ENCODE results near the gene ERC1. TPM values are rescaled to one million over a fixed set of nuclear protein-coding genes. Genes with fewer than 3 reads are reported as not detected.

The ERC1 gene
- total RNA-seq, 2 experiments from 2014 or later, result 24.7 to 31.9 TPM

DNA sequence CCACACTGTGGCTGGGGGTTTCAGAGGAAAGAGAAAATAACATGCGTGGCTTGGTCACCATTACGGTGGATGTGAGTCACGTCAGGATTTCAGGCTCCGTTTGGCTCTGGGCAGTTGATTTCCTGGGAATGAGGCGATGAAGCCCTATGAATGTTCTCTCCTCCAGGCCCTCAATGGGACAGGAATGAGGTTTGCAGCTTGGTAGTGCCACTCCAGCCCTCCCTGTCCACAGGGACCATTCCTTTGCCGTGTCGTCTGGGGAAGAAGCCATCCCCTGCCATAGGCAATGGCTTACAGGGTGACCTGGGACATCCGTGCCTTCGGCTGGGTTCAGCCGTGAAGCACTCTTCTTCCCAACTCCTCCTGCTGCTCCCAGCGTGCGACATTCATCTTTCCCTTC is 508.3 kb downstream of the ERC1 start:
- Mint-ChIP-seq H3K27me3 (peaks cover 16% of the 10 kb centered on the region), H3K36me3 (ENCODE audit: low read depth) (no peaks in the 10 kb centered on the region), H3K27ac (no peak overlapping the region), H3K4me1 (peaks cover 4% of the 10 kb centered on the region), H3K9me3 (ENCODE audit: low read depth) (no peaks in the 10 kb centered on the region), H3K4me3 (no peak overlapping the region)
- POLR2A ChIA-PET, result no interaction called here
- intact Hi-C loops (cut with DNase I, micrococcal nuclease), result no loop called here
- CTCF ChIA-PET, result no interaction called here
- DNase-seq (no peak), ATAC-seq (no peak)

DNA sequence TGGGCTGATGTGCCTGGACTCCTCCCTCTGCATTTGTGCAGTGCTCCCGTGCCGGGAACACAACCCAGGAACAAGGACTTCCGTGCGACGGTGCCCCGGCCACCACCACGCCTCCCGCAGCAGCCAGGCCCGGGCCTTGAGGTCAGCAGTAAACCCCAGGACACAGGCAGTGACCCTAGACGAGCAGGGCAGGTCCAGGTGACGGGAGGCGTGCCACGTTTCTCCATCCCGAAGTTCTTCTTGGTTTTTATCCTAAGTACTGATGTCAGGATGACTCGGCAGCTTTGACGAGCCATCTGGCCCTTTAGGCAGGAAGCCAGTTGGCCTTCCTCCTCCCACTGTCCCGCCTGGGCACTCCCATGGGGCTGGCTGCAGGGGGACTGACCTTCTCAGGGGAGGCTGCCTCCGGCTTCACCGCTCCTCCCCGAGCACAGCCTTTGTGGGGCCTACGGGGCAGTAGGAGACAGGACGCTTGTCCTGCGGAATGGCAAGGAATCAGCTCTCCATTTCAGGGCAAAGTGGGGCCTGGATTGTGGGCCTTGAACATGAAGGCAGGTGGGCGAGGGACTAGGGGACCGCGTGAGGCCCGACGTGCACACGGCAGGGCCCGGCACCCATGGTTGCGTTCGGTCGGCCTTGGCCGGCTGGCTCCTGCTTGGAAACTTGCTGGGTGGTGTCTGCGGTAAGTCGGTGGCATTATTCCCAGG is 509.2 kb downstream of the ERC1 start:
- Mint-ChIP-seq H3K4me3 (no peak overlapping the region), H3K27ac (no peak overlapping the region), H3K9me3 (ENCODE audit: low read depth) (no peaks in the 10 kb centered on the region), H3K27me3 (peaks cover 23% of the 10 kb centered on the region), H3K36me3 (ENCODE audit: low read depth) (no peaks in the 10 kb centered on the region), H3K4me1 (peaks cover 12% of the 10 kb centered on the region)
- DNase-seq (no peak), ATAC-seq (no peak)
- POLR2A ChIA-PET, result no interaction called here
- CTCF ChIA-PET, result no interaction called here
- intact Hi-C loops (cut with DNase I, micrococcal nuclease), result no loop called here

DNA sequence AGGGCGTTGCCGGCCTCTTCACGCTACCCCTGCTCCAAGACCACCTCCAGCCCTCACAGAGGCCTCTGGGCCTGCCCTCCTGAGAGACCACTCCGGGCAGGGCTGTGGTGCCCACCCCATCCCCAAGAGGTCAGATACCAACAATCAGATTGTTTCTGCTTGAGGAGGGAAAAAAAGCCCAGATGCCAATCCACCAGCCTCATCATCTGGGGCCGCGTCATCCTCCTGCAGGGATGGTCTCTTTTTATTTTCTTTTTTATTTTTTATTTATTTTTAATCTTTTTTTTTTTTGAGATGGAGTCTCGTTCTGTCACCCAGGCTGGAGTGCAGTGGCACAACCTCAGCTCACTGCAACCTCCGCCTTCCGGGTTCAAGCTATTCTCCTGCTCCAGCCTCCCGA is 510.0 kb downstream of the ERC1 start:
- H3K9me3 Mint-ChIP-seq (ENCODE audit: low read depth), result no peaks in the 10 kb centered on the region
- no peak overlapping the region for H3K4me3 Mint-ChIP-seq
- peaks cover 25% of the 10 kb centered on the region for H3K27me3 Mint-ChIP-seq
- CTCF ChIA-PET, result interaction anchor here (0.6 kb wide), 1 partner anchor 26 kb away, joined by 3 read pairs; no protein-coding TSS in a partner anchor
- no peak for ATAC-seq
- no peak for DNase-seq
- intact Hi-C loops (cut with DNase I, micrococcal nuclease), result no loop called here
- POLR2A ChIA-PET, result no interaction called here
- H3K27ac Mint-ChIP-seq, result no peak overlapping the region
- H3K4me1 Mint-ChIP-seq, result peaks cover 13% of the 10 kb centered on the region
- no peaks in the 10 kb centered on the region for H3K36me3 Mint-ChIP-seq (ENCODE audit: low read depth)

DNA sequence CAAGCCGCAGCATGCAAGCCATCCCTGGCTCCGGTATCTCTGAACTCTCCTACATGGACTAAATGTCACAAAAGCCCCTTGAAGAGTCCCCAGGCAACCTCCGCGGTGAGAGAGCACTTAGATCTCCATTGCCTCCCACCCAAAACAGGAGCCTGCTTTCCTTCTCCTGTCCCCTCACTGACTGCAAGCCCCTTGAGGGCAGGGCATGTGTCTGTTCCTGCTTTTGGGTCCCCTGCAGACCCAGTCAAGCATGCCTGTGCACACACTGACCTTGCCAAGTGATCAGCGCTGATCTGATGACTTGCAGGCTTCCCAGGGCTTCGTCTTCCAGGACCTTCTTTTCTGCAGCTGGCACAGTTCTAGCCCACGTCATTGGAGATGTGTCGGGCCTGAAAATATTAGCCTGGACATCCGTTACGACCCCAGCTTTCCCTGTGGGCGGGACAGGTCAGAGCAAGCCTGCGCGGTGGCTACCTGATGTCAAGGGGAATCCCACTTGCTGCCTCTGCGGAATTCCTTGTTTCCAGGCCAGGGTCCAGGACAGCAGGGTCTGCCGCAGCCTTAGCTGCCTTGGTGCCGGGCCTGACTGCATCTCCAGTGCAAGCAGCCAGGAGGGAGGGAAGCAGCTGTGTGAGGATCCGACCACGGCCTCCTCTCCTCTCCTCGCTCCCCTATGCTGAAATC is 510.8 kb downstream of the ERC1 start:
- Mint-ChIP-seq H3K27ac (no peak overlapping the region), H3K36me3 (ENCODE audit: low read depth) (no peaks in the 10 kb centered on the region), H3K27me3 (peaks cover 29% of the 10 kb centered on the region), H3K9me3 (ENCODE audit: low read depth) (no peaks in the 10 kb centered on the region), H3K4me3 (no peak overlapping the region), H3K4me1 (peaks cover 13% of the 10 kb centered on the region)
- ATAC-seq (no peak), DNase-seq (no peak)
- intact Hi-C loops (cut with DNase I, micrococcal nuclease), result no loop called here
- ChIA-PET POLR2A (no interaction called here), CTCF (no interaction called here)

DNA sequence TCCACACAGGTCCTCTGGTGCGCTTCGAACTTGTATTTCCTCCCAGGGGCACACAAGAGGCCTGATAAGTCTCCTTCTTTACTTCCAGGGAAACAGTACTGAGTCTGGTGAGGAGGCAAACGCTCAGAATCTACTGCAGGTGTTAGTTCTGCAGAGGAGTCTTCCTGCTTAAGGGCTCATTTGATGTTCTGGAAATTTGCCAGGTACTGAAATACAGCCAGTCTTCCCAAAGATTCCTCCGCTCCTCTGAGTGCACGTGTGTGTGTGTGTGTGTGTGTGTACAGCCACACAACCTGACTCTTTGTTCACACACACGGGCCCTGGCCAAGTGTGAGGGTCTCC is 511.3 kb downstream of the ERC1 start:
- ChIA-PET CTCF (interaction anchor here (0.7 kb wide), 1 partner anchor 124 kb away, joined by 3 read pairs; no protein-coding TSS in a partner anchor), POLR2A (no interaction called here)
- Mint-ChIP-seq H3K27me3 (peaks cover 29% of the 10 kb centered on the region), H3K4me1 (peaks cover 13% of the 10 kb centered on the region), H3K9me3 (ENCODE audit: low read depth) (no peaks in the 10 kb centered on the region), H3K4me3 (no peak overlapping the region), H3K27ac (no peak overlapping the region), H3K36me3 (ENCODE audit: low read depth) (no peaks in the 10 kb centered on the region)
- ATAC-seq, result no peak
- intact Hi-C loops (cut with DNase I, micrococcal nuclease), result no loop called here
- no peak for DNase-seq

DNA sequence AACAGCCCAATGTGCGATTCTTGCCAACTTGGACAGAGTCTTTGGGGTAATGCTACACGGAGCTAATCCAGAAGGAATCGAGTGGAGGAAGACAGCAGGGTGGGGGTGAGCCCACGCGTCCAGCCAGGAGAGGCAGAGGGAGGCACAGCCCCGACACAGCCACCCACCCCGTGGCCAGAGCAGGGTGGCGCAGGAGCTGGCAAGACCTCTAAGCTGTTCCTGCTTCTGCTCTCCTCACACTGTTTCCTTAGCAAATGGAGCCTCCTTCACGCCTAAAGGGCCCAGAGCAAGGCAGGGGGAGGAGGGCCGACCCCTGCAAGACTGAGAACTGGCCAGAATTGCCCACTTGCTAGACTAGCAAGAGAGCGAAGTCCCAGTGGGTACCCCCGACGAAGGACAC is 511.8 kb downstream of the ERC1 start:
- ChIA-PET POLR2A (no interaction called here), CTCF (interaction anchor here (0.7 to 1.3 kb wide), 2 partner anchors 124 to 385 kb away, joined by 3 read pairs; no protein-coding TSS in a partner anchor)
- Mint-ChIP-seq H3K9me3 (ENCODE audit: low read depth) (no peaks in the 10 kb centered on the region), H3K36me3 (ENCODE audit: low read depth) (no peaks in the 10 kb centered on the region), H3K4me3 (no peak overlapping the region), H3K27ac (no peak overlapping the region), H3K4me1 (peaks cover 13% of the 10 kb centered on the region), H3K27me3 (peaks cover 29% of the 10 kb centered on the region)
- intact Hi-C loops (cut with DNase I, micrococcal nuclease), result no loop called here
- ATAC-seq (no peak), DNase-seq (no peak)

DNA sequence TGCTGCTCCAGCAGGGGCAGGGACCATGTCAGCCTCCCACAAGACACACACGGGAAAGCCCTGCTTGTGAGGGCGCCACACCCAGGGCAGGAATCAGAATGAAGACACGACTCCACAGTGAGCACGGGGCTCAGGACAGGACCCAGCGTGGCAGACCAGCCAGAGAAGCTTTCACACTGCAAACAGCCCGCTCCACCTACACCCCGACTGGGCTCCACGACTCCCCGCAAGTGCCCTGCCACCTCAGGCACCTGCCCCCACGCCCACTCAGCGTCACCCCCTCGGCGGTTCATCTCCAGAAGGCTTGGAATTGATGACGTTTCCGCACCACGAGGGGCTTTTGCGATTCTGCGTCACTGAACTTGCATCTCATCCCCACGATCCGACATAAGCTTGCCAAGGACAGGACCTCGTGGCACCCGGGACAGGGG is 512.3 kb downstream of the ERC1 start:
- Mint-ChIP-seq H3K9me3 (ENCODE audit: low read depth) (no peaks in the 10 kb centered on the region), H3K27me3 (peaks cover 29% of the 10 kb centered on the region), H3K27ac (no peak overlapping the region), H3K36me3 (ENCODE audit: low read depth) (no peaks in the 10 kb centered on the region), H3K4me3 (no peak overlapping the region), H3K4me1 (peaks cover 13% of the 10 kb centered on the region)
- intact Hi-C loops (cut with DNase I, micrococcal nuclease), result no loop called here
- ATAC-seq (no peak), DNase-seq (no peak)
- POLR2A ChIA-PET, result no interaction called here
- CTCF ChIA-PET, result interaction anchor here (1.3 kb wide), 1 partner anchor 385 kb away, joined by 3 read pairs; no protein-coding TSS in a partner anchor

DNA sequence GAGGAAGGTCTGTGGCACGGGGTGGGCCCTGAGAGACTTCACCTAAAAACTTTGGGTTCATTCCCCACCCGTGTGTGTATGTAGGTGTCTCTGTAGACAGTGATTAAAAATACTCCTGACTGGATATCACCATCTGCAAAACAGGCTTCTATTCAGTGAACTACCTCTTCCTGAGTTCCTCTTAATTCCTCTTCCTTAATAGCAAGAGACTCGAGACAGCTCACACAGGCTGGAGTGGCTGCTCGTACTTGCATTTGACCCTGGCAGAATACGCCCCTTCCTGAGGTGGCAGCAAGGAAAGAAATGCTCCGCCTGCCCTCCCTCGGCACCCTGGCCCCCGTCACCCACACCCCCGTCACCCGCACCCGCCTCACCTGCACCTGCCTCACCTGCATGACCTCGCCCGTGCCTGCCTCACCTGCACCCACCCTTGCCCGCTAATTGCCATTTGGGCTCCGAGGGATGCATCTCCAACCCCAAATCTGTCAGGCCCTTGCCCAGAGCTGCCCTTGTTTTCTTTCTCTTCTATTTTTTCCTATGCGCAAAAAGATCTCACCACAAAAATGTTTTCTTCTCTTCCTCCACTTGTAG is 513.4 kb downstream of the ERC1 start:
- H3K27ac Mint-ChIP-seq, result no peak overlapping the region
- no peak for ATAC-seq
- H3K4me3 Mint-ChIP-seq, result peak overlapping the region; percentile 32
- intact Hi-C loops (cut with DNase I, micrococcal nuclease), result no loop called here
- peaks cover 13% of the 10 kb centered on the region for H3K4me1 Mint-ChIP-seq
- ChIA-PET POLR2A (no interaction called here), CTCF (interaction anchor here (0.7 to 1.2 kb wide), 3 partner anchors 24 to 886 kb away, joined by 3 to 5 read pairs (median 3); no protein-coding TSS in a partner anchor)
- no peaks in the 10 kb centered on the region for H3K36me3 Mint-ChIP-seq (ENCODE audit: low read depth)
- no peaks in the 10 kb centered on the region for H3K9me3 Mint-ChIP-seq (ENCODE audit: low read depth)
- peaks cover 29% of the 10 kb centered on the region for H3K27me3 Mint-ChIP-seq
- no peak for DNase-seq

DNA sequence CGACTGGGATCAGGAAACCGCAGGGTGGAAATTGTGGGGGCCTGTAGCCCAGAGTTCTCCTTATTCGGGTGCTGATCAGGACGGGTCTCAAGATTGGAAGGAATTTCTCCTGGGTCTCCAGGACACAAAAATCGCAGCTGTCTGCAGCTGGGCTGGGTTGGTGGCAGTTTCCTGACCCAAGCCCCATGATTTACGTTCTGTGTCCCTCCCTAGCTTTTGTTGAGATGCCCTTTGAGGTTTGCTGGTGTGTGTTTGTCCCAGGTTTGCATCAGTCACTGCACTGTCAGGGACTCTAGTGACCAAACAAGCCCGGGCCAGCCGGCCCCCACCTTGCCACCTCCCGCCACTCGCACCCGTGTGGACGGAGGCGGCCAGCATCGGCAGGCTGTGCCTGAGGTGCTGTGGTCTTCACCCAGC is 513.9 kb downstream of the ERC1 start:
- H3K27ac Mint-ChIP-seq, result no peak overlapping the region
- peaks cover 13% of the 10 kb centered on the region for H3K4me1 Mint-ChIP-seq
- H3K9me3 Mint-ChIP-seq (ENCODE audit: low read depth), result no peaks in the 10 kb centered on the region
- peaks cover 29% of the 10 kb centered on the region for H3K27me3 Mint-ChIP-seq
- H3K36me3 Mint-ChIP-seq (ENCODE audit: low read depth), result no peaks in the 10 kb centered on the region
- ChIA-PET POLR2A (no interaction called here), CTCF (interaction anchor here (0.9 to 1.2 kb wide), 2 partner anchors 24 to 78 kb away, joined by 3 to 5 read pairs; no protein-coding TSS in a partner anchor)
- no peak for ATAC-seq
- DNase-seq, result no peak
- peak overlapping the region; percentile 32 for H3K4me3 Mint-ChIP-seq
- intact Hi-C loops (cut with DNase I, micrococcal nuclease), result no loop called here

DNA sequence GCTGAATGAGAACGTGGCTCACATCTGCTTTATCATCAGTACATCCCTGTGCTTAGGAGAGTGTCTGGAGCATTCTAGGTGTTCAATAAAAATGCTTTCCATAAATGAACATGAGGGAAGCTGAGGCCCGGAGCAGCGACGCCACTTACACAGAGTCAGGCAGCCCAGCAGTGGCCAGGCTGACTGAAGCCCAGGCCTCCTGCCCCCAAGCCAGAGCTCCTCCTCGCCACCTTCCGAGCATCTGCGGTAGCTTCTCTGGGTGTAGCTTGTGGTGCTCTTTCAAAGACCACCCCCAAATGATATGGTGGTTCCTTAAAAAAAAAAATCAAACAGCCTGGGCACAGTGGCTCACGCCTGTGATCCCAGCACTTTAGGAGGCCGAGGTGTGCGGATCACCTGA is 514.6 kb downstream of the ERC1 start:
- H3K27me3 Mint-ChIP-seq, result peaks cover 29% of the 10 kb centered on the region
- H3K27ac Mint-ChIP-seq, result no peak overlapping the region
- H3K9me3 Mint-ChIP-seq (ENCODE audit: low read depth), result no peaks in the 10 kb centered on the region
- intact Hi-C loops (cut with DNase I, micrococcal nuclease), result no loop called here
- H3K4me3 Mint-ChIP-seq, result no peak overlapping the region
- H3K4me1 Mint-ChIP-seq, result peaks cover 13% of the 10 kb centered on the region
- DNase-seq (no peak), ATAC-seq (no peak)
- H3K36me3 Mint-ChIP-seq (ENCODE audit: low read depth), result no peaks in the 10 kb centered on the region
- CTCF ChIA-PET, result interaction anchor here (0.6 kb wide), 1 partner anchor 21 kb away, joined by 4 read pairs; no protein-coding TSS in a partner anchor
- POLR2A ChIA-PET, result no interaction called here

DNA sequence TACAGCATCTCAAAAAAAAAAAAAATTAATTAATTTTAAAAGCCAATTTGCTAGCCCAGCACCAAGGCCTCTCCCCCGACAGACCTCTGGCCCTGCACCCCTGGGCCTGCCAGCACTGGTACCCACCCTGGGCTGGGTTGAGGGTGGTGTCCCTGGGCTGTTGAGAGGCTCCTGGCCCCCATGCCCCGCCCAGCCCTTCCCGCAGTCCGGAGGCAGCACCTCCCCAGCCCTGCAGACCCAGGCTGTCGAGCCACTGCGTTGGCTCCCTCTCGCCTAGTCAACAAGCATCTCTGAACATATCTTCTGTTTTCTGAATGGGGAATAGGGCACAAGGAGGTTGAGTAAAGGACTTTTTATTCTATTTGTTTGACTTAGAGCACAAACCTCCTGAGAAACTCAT is 516.3 kb downstream of the ERC1 start:
- CTCF ChIA-PET, result interaction anchor here (0.7 kb wide), 1 partner anchor 179 kb away, joined by 3 read pairs; no protein-coding TSS in a partner anchor
- H3K9me3 Mint-ChIP-seq (ENCODE audit: low read depth), result no peaks in the 10 kb centered on the region

More for the DNA sequence above, 516.3 kb downstream of the ERC1 start:
- Mint-ChIP-seq H3K27ac (no peak overlapping the region), H3K4me1 (peaks cover 14% of the 10 kb centered on the region), H3K4me3 (no peak overlapping the region), H3K36me3 (ENCODE audit: low read depth) (no peaks in the 10 kb centered on the region), H3K27me3 (peaks cover 28% of the 10 kb centered on the region)
- POLR2A ChIA-PET, result no interaction called here
- intact Hi-C loops (cut with DNase I, micrococcal nuclease), result no loop called here
- ATAC-seq (no peak), DNase-seq (no peak)
